ENCODE data around the gene LRBA.

DNA sequence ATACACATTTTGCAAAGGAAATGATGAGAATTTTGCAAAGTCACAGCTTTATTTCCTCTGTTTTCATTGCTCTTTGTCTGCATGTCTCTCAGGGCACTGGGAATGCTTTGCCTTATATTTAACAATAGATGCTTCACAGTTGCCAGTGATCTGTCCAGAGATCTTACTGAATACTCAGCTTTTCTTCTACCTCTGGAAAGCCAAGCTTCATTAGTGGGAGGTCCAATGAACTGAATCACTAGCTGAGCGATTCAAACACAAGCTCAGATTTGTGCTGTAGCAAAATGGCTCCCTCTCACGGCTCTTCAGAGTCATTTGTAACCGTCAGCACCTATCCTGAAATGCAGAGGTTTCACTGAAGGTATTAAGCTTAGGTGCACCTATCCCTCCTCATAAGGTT is 797.9 kb downstream of the LRBA start:
- TF ChIP-seq CHD2 (IDR thresholded peaks at IDR 0.05; ENCODE audit: low read length, partially characterized antibody) (no peak), RFX5 (IDR thresholded peaks at IDR 0.05; ENCODE audit: low read length) (no peak), GATA2 (CRISPR knock-in tag; IDR thresholded peaks at IDR 0.05) (no peak)
- TF ChIP-seq, protein P1, sequence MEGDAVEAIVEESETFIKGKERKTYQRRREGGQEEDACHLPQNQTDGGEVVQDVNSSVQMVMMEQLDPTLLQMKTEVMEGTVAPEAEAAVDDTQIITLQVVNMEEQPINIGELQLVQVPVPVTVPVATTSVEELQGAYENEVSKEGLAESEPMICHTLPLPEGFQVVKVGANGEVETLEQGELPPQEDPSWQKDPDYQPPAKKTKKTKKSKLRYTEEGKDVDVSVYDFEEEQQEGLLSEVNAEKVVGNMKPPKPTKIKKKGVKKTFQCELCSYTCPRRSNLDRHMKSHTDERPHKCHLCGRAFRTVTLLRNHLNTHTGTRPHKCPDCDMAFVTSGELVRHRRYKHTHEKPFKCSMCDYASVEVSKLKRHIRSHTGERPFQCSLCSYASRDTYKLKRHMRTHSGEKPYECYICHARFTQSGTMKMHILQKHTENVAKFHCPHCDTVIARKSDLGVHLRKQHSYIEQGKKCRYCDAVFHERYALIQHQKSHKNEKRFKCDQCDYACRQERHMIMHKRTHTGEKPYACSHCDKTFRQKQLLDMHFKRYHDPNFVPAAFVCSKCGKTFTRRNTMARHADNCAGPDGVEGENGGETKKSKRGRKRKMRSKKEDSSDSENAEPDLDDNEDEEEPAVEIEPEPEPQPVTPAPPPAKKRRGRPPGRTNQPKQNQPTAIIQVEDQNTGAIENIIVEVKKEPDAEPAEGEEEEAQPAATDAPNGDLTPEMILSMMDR (IDR thresholded peaks at IDR 0.05) = peak; percentile 69
- TF ChIP-seq, protein P2, sequence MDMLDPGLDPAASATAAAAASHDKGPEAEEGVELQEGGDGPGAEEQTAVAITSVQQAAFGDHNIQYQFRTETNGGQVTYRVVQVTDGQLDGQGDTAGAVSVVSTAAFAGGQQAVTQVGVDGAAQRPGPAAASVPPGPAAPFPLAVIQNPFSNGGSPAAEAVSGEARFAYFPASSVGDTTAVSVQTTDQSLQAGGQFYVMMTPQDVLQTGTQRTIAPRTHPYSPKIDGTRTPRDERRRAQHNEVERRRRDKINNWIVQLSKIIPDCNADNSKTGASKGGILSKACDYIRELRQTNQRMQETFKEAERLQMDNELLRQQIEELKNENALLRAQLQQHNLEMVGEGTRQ (IDR thresholded peaks at IDR 0.05; ENCODE audit: borderline replicate concordance, low read depth, low read length) = no peak
- TF ChIP-seq, protein P3, sequence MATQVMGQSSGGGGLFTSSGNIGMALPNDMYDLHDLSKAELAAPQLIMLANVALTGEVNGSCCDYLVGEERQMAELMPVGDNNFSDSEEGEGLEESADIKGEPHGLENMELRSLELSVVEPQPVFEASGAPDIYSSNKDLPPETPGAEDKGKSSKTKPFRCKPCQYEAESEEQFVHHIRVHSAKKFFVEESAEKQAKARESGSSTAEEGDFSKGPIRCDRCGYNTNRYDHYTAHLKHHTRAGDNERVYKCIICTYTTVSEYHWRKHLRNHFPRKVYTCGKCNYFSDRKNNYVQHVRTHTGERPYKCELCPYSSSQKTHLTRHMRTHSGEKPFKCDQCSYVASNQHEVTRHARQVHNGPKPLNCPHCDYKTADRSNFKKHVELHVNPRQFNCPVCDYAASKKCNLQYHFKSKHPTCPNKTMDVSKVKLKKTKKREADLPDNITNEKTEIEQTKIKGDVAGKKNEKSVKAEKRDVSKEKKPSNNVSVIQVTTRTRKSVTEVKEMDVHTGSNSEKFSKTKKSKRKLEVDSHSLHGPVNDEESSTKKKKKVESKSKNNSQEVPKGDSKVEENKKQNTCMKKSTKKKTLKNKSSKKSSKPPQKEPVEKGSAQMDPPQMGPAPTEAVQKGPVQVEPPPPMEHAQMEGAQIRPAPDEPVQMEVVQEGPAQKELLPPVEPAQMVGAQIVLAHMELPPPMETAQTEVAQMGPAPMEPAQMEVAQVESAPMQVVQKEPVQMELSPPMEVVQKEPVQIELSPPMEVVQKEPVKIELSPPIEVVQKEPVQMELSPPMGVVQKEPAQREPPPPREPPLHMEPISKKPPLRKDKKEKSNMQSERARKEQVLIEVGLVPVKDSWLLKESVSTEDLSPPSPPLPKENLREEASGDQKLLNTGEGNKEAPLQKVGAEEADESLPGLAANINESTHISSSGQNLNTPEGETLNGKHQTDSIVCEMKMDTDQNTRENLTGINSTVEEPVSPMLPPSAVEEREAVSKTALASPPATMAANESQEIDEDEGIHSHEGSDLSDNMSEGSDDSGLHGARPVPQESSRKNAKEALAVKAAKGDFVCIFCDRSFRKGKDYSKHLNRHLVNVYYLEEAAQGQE (IDR thresholded peaks at IDR 0.05; ENCODE audit: low read depth, low read length) = no peak

Data from SK-N-SH (cell line).